Measurements from ENCODE around the gene SLC22A23. TPM values are rescaled to one million over a fixed set of nuclear protein-coding genes. Genes with fewer than 3 reads are reported as not detected.

The SLC22A23 gene
- total and polyA plus RNA-seq, 2 experiments from 2014 or later = 6.1 to 38.3 TPM

DNA sequence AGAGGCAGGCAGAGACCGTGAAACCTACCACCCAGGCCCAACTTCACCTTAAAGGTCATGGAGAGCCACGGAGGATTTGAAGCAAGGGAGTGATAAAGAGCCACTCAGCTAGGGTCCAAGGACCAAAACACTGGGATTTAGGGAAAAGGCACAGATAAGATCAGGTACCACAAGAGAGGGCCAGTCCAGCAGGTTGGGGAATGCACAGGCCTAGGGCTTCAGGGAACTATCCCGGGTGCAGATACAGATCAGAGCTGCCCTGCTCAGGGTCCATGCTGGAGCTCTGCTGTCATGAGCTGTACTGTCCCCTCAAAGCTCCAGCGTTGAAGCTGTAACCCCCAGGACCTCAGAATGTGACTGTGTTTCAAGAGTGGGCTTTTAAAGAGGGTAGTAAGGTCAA, 16.9 kb downstream of the SLC22A23 start:
- TF ChIP-seq EZH2 (IDR thresholded peaks at IDR 0.05; ENCODE audit: low read depth, unreplicated experiment) (no peak), CREB1 (CRISPR knock-in tag; IDR thresholded peaks at IDR 0.05; ENCODE audit: low read depth) (no peak), CTCF (conservative IDR thresholded peaks at IDR 0.05; ENCODE audit: low read depth in 2 of 2) (no peak), ZNF114 (CRISPR knock-in tag; IDR thresholded peaks at IDR 0.05) (no peak), ZNF331 (CRISPR knock-in tag; IDR thresholded peaks at IDR 0.05; ENCODE audit: low read depth) (no peak), JUNB (IDR thresholded peaks at IDR 0.05; ENCODE audit: unreplicated experiment) (no peak), POLR2AphosphoS5 (IDR thresholded peaks at IDR 0.05; ENCODE audit: low read depth) (no peak), ETS1 (IDR thresholded peaks at IDR 0.05) (no peak), NANOG (IDR thresholded peaks at IDR 0.05; ENCODE audit: borderline replicate concordance) (no peak)
- TF ChIP-seq, protein P1, sequence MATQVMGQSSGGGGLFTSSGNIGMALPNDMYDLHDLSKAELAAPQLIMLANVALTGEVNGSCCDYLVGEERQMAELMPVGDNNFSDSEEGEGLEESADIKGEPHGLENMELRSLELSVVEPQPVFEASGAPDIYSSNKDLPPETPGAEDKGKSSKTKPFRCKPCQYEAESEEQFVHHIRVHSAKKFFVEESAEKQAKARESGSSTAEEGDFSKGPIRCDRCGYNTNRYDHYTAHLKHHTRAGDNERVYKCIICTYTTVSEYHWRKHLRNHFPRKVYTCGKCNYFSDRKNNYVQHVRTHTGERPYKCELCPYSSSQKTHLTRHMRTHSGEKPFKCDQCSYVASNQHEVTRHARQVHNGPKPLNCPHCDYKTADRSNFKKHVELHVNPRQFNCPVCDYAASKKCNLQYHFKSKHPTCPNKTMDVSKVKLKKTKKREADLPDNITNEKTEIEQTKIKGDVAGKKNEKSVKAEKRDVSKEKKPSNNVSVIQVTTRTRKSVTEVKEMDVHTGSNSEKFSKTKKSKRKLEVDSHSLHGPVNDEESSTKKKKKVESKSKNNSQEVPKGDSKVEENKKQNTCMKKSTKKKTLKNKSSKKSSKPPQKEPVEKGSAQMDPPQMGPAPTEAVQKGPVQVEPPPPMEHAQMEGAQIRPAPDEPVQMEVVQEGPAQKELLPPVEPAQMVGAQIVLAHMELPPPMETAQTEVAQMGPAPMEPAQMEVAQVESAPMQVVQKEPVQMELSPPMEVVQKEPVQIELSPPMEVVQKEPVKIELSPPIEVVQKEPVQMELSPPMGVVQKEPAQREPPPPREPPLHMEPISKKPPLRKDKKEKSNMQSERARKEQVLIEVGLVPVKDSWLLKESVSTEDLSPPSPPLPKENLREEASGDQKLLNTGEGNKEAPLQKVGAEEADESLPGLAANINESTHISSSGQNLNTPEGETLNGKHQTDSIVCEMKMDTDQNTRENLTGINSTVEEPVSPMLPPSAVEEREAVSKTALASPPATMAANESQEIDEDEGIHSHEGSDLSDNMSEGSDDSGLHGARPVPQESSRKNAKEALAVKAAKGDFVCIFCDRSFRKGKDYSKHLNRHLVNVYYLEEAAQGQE (IDR thresholded peaks at IDR 0.05; ENCODE audit: unreplicated experiment) = no peak
- TF ChIP-seq, protein P2, sequence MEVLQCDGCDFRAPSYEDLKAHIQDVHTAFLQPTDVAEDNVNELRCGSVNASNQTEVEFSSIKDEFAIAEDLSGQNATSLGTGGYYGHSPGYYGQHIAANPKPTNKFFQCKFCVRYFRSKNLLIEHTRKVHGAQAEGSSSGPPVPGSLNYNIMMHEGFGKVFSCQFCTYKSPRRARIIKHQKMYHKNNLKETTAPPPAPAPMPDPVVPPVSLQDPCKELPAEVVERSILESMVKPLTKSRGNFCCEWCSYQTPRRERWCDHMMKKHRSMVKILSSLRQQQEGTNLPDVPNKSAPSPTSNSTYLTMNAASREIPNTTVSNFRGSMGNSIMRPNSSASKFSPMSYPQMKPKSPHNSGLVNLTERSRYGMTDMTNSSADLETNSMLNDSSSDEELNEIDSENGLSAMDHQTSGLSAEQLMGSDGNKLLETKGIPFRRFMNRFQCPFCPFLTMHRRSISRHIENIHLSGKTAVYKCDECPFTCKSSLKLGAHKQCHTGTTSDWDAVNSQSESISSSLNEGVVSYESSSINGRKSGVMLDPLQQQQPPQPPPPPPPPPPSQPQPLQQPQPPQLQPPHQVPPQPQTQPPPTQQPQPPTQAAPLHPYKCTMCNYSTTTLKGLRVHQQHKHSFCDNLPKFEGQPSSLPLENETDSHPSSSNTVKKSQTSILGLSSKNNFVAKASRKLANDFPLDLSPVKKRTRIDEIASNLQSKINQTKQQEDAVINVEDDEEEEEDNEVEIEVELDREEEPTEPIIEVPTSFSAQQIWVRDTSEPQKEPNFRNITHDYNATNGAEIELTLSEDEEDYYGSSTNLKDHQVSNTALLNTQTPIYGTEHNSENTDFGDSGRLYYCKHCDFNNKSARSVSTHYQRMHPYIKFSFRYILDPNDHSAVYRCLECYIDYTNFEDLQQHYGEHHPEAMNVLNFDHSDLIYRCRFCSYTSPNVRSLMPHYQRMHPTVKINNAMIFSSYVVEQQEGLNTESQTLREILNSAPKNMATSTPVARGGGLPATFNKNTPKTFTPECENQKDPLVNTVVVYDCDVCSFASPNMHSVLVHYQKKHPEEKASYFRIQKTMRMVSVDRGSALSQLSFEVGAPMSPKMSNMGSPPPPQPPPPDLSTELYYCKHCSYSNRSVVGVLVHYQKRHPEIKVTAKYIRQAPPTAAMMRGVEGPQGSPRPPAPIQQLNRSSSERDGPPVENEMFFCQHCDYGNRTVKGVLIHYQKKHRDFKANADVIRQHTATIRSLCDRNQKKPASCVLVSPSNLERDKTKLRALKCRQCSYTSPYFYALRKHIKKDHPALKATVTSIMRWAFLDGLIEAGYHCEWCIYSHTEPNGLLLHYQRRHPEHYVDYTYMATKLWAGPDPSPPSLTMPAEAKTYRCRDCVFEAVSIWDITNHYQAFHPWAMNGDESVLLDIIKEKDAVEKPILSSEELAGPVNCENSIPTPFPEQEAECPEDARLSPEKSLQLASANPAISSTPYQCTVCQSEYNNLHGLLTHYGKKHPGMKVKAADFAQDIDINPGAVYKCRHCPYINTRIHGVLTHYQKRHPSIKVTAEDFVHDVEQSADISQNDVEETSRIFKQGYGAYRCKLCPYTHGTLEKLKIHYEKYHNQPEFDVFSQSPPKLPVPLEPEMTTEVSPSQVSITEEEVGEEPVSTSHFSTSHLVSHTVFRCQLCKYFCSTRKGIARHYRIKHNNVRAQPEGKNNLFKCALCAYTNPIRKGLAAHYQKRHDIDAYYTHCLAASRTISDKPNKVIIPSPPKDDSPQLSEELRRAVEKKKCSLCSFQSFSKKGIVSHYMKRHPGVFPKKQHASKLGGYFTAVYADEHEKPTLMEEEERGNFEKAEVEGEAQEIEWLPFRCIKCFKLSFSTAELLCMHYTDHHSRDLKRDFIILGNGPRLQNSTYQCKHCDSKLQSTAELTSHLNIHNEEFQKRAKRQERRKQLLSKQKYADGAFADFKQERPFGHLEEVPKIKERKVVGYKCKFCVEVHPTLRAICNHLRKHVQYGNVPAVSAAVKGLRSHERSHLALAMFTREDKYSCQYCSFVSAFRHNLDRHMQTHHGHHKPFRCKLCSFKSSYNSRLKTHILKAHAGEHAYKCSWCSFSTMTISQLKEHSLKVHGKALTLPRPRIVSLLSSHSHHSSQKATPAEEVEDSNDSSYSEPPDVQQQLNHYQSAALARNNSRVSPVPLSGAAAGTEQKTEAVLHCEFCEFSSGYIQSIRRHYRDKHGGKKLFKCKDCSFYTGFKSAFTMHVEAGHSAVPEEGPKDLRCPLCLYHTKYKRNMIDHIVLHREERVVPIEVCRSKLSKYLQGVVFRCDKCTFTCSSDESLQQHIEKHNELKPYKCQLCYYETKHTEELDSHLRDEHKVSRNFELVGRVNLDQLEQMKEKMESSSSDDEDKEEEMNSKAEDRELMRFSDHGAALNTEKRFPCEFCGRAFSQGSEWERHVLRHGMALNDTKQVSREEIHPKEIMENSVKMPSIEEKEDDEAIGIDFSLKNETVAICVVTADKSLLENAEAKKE (CRISPR knock-in tag; IDR thresholded peaks at IDR 0.05) = no peak
- Histone ChIP-seq H3F3A (replicated peaks; ENCODE audit: low read depth) (no peaks in the 10 kb centered on the region), H3K36me3 (ENCODE audit: insufficient read depth) (no peaks in the 10 kb centered on the region), H3K27me3 (ENCODE audit: insufficient read depth) (no peaks in the 10 kb centered on the region), H3K4me1 (ENCODE audit: insufficient read depth) (peaks cover 30% of the 10 kb centered on the region), H3K4me2 (no peak overlapping the region), H4K20me1 (replicated peaks; ENCODE audit: insufficient read depth) (peaks cover 4% of the 10 kb centered on the region; the same call in 1 of the 2 replicates), H3K27ac (ENCODE audit: low read depth) (no peak overlapping the region), H3K9me2 (ENCODE audit: insufficient read depth) (no peaks in the 10 kb centered on the region), H3K79me2 (replicated peaks; ENCODE audit: insufficient read depth) (peaks cover 92% of the 10 kb centered on the region), H3K4me3 (no peak overlapping the region), H2AFZ (no peak overlapping the region)
- peaks cover 10% of the 10 kb centered on the region; the same call in 2 of the 3 replicates for H3K9me3 Mint-ChIP-seq
- peaks cover 64% of the 10 kb centered on the region for H3K36me3 Mint-ChIP-seq (ENCODE audit: low read depth)
- no peak for DNase-seq (ENCODE audit: low spot score)
- no peak overlapping the region for H3K27ac Mint-ChIP-seq
- peaks cover 44% of the 10 kb centered on the region for H3K4me1 Mint-ChIP-seq
- peaks cover 17% of the 10 kb centered on the region for H3K27me3 Mint-ChIP-seq (ENCODE audit: insufficient read depth, low read depth, poor library complexity)
- ATAC-seq = no peak
- H3K4me3 Mint-ChIP-seq = no peak overlapping the region
